Measurements from ENCODE around the gene EXO1. TPM values are rescaled to one million over a fixed set of nuclear protein-coding genes. Genes with fewer than 3 reads are reported as not detected.

The EXO1 gene
- total and polyA plus RNA-seq, 5 donors from 2014 or later = 0.83 to 2.7 (median 2.0) TPM

DNA sequence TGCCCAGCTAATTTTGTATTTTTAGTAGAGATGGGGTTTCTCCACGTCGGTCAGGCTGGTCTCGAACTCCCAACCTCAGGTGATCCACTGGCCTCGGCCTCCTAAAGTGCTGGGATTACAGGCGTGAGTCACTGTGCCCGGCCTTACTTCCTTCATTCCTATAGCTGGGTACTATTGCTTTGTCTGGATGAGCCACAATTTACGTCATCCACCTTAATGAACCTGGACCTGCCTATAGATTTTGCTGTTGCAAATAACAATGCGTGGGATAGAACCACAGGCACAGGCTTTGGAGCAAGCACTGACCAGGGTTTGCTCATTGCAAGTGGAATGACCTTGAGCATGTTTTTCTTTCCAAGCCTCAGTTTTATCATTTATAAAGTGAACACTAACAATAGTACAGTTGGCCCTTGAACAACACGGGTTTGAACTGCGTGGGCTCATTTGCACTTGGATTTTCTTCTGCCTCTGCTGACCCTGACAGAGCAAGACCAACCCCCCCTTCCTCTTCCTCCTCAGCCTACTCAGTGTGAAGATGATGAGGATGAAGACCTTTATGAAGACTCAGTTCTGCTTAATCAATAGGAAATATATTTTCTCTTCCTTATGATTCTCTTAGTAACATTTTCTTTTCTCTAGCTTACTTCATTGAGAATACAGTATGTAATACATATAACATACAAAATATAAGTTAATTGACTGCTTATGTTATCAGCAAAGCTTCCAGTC is 76.2 kb downstream of the EXO1 start:
- no peak for DNase-seq
- H3K27me3 Mint-ChIP-seq = no peaks in the 10 kb centered on the region
- H3K27ac ChIP-seq (ENCODE audit: insufficient read depth, low read length, poor library complexity, severe bottlenecking) = no peak overlapping the region
- no peak overlapping the region for H3K27ac Mint-ChIP-seq
- H3K27me3 ChIP-seq (ENCODE audit: control insufficient read depth, insufficient read depth, low read length) = no peaks in the 10 kb centered on the region
- no peaks in the 10 kb centered on the region for H3K4me1 Mint-ChIP-seq
- no peaks in the 10 kb centered on the region for H3K36me3 Mint-ChIP-seq
- no peak overlapping the region for H3K4me3 ChIP-seq (ENCODE audit: low read depth, low read length)
- no peaks in the 10 kb centered on the region for H3K4me1 ChIP-seq (ENCODE audit: control insufficient read depth, insufficient read depth, low read length, poor library complexity, severe bottlenecking)
- H3K4me3 Mint-ChIP-seq = no peak overlapping the region
- H3K9me3 ChIP-seq (ENCODE audit: control insufficient read depth in 2 of 2, low read length in 2 of 2) = no peaks in the 10 kb centered on the region
- H3K36me3 ChIP-seq (ENCODE audit: control insufficient read depth, insufficient read depth, low read length) = no peaks in the 10 kb centered on the region
- ATAC-seq (ENCODE audit: low read depth in 2 of 2) = no peak
- H3K9me3 Mint-ChIP-seq = peaks cover 0 to 2% (median 0%) of the 10 kb centered on the region in 7 donors

DNA sequence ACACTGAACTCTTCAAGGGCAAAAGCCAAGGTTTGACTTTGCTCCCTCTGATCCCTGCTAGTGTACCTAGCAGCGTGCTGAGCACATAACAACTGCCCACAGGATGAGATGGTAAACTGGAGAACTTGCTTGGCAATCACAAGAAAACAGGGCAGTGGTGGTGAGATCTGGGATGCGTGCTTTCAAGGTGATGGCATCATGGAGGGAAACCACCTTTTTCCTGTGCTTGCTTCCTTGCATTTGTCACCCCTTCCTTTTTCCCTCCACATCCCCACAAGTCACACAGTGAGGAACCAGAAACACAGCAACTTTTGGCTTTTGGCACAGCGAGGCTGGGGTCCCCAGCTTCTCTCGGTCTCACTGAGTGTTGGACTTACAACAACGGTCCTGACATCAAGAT is 78.1 kb downstream of the EXO1 start:
- no peak for ATAC-seq (ENCODE audit: low read depth in 2 of 2)
- H3K27me3 ChIP-seq (ENCODE audit: control insufficient read depth, insufficient read depth, low read length) = no peaks in the 10 kb centered on the region
- no peaks in the 10 kb centered on the region for H3K9me3 ChIP-seq (ENCODE audit: control insufficient read depth in 2 of 2, low read length in 2 of 2)
- Mint-ChIP-seq H3K36me3 (no peaks in the 10 kb centered on the region), H3K4me3 (no peak overlapping the region), H3K27me3 (no peaks in the 10 kb centered on the region), H3K4me1 (no peaks in the 10 kb centered on the region), H3K27ac (no peak overlapping the region), H3K9me3 (peaks cover 0 to 4% (median 0%) of the 10 kb centered on the region in 7 donors)
- no peaks in the 10 kb centered on the region for H3K4me1 ChIP-seq (ENCODE audit: control insufficient read depth, insufficient read depth, low read length, poor library complexity, severe bottlenecking)
- no peak overlapping the region for H3K27ac ChIP-seq (ENCODE audit: insufficient read depth, low read length, poor library complexity, severe bottlenecking)
- no peaks in the 10 kb centered on the region for H3K36me3 ChIP-seq (ENCODE audit: control insufficient read depth, insufficient read depth, low read length)
- H3K4me3 ChIP-seq (ENCODE audit: low read depth, low read length) = no peak overlapping the region
- DNase-seq = no peak

DNA sequence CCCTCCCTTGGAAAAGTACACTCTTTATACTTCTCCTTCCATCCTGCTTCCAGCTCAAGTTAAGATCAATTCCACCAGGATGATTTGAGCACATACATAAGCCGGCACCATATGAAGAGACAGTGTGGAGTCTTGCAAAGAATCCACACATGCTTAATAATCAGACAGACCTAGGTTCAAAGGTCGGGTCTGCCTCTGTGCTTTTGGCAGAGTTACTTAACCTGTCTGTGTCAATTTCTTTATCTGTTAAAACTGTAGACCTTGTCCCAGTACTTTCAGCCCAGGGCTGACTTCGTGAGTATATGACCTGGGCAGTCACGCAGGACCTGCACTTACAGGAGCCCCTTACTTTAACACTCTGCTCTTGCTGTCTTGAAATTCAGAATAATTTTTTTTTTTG is 79.3 kb downstream of the EXO1 start:
- no peaks in the 10 kb centered on the region for H3K4me1 Mint-ChIP-seq
- H3K4me3 ChIP-seq (ENCODE audit: low read depth, low read length) = no peak overlapping the region
- H3K4me3 Mint-ChIP-seq = no peak overlapping the region
- DNase-seq (no peak), ATAC-seq (ENCODE audit: low read depth in 2 of 2) (no peak)
- H3K27me3 Mint-ChIP-seq = no peaks in the 10 kb centered on the region
- H3K36me3 Mint-ChIP-seq = no peaks in the 10 kb centered on the region
- H3K9me3 Mint-ChIP-seq = peaks cover 0 to 4% (median 0%) of the 10 kb centered on the region in 7 donors
- no peak overlapping the region for H3K27ac ChIP-seq (ENCODE audit: insufficient read depth, low read length, poor library complexity, severe bottlenecking)
- no peaks in the 10 kb centered on the region for H3K27me3 ChIP-seq (ENCODE audit: control insufficient read depth, insufficient read depth, low read length)
- H3K36me3 ChIP-seq (ENCODE audit: control insufficient read depth, insufficient read depth, low read length) = no peaks in the 10 kb centered on the region
- H3K9me3 ChIP-seq (ENCODE audit: control insufficient read depth in 2 of 2, low read length in 2 of 2) = no peaks in the 10 kb centered on the region
- H3K4me1 ChIP-seq (ENCODE audit: control insufficient read depth, insufficient read depth, low read length, poor library complexity, severe bottlenecking) = no peaks in the 10 kb centered on the region
- no peak overlapping the region for H3K27ac Mint-ChIP-seq

DNA sequence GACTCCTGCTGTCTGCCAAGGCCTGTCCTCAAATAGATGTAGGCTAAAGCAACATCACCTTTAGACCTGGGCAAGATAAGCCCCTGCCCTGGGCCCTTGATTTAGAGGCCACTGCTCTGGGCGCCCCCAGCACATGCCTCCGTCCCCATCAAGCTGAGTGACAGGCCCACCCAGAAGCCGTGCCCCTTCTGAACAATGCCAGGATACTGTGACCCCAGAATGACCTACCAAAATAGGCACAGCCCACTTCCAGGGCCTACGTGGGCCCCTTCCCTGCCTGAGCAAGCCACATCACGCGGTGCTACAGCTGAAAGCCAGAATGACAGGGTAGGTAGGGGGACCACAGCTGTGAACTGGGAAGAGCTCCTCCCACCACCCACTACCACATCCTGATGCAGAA is 84.8 kb downstream of the EXO1 start:
- Mint-ChIP-seq H3K27me3 (peaks cover 5% of the 10 kb centered on the region), H3K36me3 (no peaks in the 10 kb centered on the region), H3K9me3 (peaks cover 0 to 2% (median 0%) of the 10 kb centered on the region in 7 donors), H3K27ac (no peak overlapping the region), H3K4me1 (no peaks in the 10 kb centered on the region), H3K4me3 (no peak overlapping the region)
- Histone ChIP-seq H3K9me3 (ENCODE audit: control insufficient read depth in 2 of 2, low read length in 2 of 2) (no peaks in the 10 kb centered on the region), H3K27me3 (ENCODE audit: control insufficient read depth, insufficient read depth, low read length) (no peaks in the 10 kb centered on the region), H3K36me3 (ENCODE audit: control insufficient read depth, insufficient read depth, low read length) (no peaks in the 10 kb centered on the region), H3K4me3 (ENCODE audit: low read depth, low read length) (no peak overlapping the region), H3K27ac (ENCODE audit: insufficient read depth, low read length, poor library complexity, severe bottlenecking) (no peak overlapping the region), H3K4me1 (ENCODE audit: control insufficient read depth, insufficient read depth, low read length, poor library complexity, severe bottlenecking) (no peaks in the 10 kb centered on the region)
- ATAC-seq (ENCODE audit: low read depth in 2 of 2) (no peak), DNase-seq (no peak)

DNA sequence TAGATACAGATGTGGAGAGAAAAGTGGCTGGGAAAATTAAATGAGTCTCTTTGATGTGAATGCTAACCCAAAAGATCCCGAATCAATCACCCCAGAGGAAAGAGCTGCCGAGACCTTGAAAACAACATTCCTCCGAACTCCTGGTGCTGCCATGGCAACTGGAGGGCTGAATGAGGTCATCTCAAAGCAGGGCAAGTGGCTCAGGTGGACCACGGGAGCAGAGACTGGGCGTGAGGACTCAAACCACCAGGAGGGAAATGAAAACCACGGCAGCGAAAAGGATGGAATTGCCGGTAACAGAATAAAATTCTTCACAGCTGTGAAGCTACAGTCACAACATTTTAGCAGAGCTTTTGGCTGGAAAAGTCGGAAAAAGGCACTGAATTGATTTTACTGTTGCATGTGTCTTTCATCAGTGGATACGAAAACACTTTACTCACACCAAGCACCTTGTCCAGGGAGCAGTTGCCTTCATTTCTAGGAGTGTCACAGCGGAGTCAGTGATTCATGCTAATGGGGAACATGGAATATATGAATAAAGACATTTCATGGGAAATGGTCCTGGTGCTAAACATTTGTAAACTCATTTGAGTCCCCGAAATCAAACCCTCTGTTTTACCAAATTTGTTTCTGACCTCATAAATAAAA is 86.3 kb downstream of the EXO1 start:
- Mint-ChIP-seq H3K27ac (no peak overlapping the region), H3K36me3 (no peaks in the 10 kb centered on the region), H3K9me3 (peaks cover 0 to 4% (median 2%) of the 10 kb centered on the region in 7 donors), H3K4me3 (no peak overlapping the region), H3K27me3 (peaks cover 11% of the 10 kb centered on the region), H3K4me1 (no peaks in the 10 kb centered on the region)
- H3K27ac ChIP-seq (ENCODE audit: insufficient read depth, low read length, poor library complexity, severe bottlenecking) = no peak overlapping the region
- ATAC-seq (ENCODE audit: low read depth in 2 of 2) = no peak
- no peaks in the 10 kb centered on the region for H3K36me3 ChIP-seq (ENCODE audit: control insufficient read depth, insufficient read depth, low read length)
- DNase-seq = no peak
- peaks cover 0 to 2% of the 10 kb centered on the region in 2 experiments for H3K9me3 ChIP-seq (ENCODE audit: control insufficient read depth in 2 of 2, low read length in 2 of 2)
- H3K4me3 ChIP-seq (ENCODE audit: low read depth, low read length) = no peak overlapping the region
- no peaks in the 10 kb centered on the region for H3K27me3 ChIP-seq (ENCODE audit: control insufficient read depth, insufficient read depth, low read length)
- no peaks in the 10 kb centered on the region for H3K4me1 ChIP-seq (ENCODE audit: control insufficient read depth, insufficient read depth, low read length, poor library complexity, severe bottlenecking)

DNA sequence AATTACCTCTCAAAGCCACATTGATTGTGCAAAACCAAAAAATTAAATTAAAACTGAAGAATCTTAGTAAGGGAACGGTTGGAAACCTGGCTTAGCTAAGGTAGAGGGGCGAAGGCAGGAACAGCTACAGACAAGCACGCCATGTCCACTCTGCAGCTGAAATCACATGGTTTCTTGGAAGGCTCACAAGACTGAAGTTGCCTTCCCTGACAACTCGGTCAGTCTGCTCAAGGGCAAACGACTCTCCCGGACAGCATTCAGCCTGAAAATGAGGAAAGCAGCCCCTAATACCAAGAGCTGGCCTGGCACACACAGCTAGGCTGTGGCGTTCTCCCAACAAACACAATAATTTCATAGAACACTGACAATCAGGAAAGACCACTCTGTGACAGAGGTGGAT is 86.9 kb downstream of the EXO1 start:
- Histone ChIP-seq H3K27me3 (ENCODE audit: control insufficient read depth, insufficient read depth, low read length) (no peaks in the 10 kb centered on the region), H3K4me1 (ENCODE audit: control insufficient read depth, insufficient read depth, low read length, poor library complexity, severe bottlenecking) (no peaks in the 10 kb centered on the region), H3K36me3 (ENCODE audit: control insufficient read depth, insufficient read depth, low read length) (no peaks in the 10 kb centered on the region), H3K4me3 (ENCODE audit: low read depth, low read length) (no peak overlapping the region), H3K27ac (ENCODE audit: insufficient read depth, low read length, poor library complexity, severe bottlenecking) (no peak overlapping the region), H3K9me3 (ENCODE audit: control insufficient read depth in 2 of 2, low read length in 2 of 2) (peaks cover 0 to 2% of the 10 kb centered on the region in 2 experiments)
- Mint-ChIP-seq H3K27ac (no peak overlapping the region), H3K36me3 (no peaks in the 10 kb centered on the region), H3K4me3 (no peak overlapping the region), H3K9me3 (peaks cover 0 to 4% (median 2%) of the 10 kb centered on the region in 7 donors), H3K4me1 (no peaks in the 10 kb centered on the region), H3K27me3 (peaks cover 11% of the 10 kb centered on the region)
- no peak for DNase-seq
- ATAC-seq (ENCODE audit: low read depth in 2 of 2) = no peak

Other genes starting within 250 kb of the EXO1 start
- 5.5 TPM for gene CHML, start 207.8 kb upstream of the EXO1 start, total RNA-seq
- gene CHML, start 207.8 kb upstream of the EXO1 start, polyA plus RNA-seq = 1 to 10 TPM; 1.2 to 3.8 (median 3.3) TPM
- gene OPN3, start 207.8 kb upstream of the EXO1 start, total RNA-seq = 3.3 TPM
- gene OPN3, start 207.8 kb upstream of the EXO1 start, polyA plus RNA-seq = 10 to 100 TPM; 11.2 to 20.4 (median 17.1) TPM
- gene WDR64, start 195.9 kb upstream of the EXO1 start, total RNA-seq = not detected
- gene WDR64, start 195.9 kb upstream of the EXO1 start, polyA plus RNA-seq = under 1 TPM in 3 of 4 donors, not detected in 1; 0.08 to 1.00 (median 0.35) TPM
- gene BECN2, start 109.6 kb downstream of the EXO1 start, total RNA-seq = not detected
- gene BECN2, start 109.6 kb downstream of the EXO1 start, polyA plus RNA-seq = not detected
- not detected for gene MAP1LC3C, start 150.9 kb downstream of the EXO1 start, total RNA-seq
- not detected for gene MAP1LC3C, start 150.9 kb downstream of the EXO1 start, polyA plus RNA-seq